HG03342 (cell line): Measurements from ENCODE around the gene GOLGA8A.
"Not testable (repeated sequence)": the region's sequence is repeated elsewhere in the genome, so short reads cannot be mapped to it uniquely, and the experiment has no call there.

Experiments used
- ATAC-seq: cut with Tn5 transposase; IDR thresholded peaks from one replicate; pipeline ENCODE4 v1.9.1; 2021; ENCODE audit warnings: mild to moderate bottlenecking, moderate library complexity; ENCODE audit not compliant: unreplicated experiment

Gene GOLGA8A, protein sequence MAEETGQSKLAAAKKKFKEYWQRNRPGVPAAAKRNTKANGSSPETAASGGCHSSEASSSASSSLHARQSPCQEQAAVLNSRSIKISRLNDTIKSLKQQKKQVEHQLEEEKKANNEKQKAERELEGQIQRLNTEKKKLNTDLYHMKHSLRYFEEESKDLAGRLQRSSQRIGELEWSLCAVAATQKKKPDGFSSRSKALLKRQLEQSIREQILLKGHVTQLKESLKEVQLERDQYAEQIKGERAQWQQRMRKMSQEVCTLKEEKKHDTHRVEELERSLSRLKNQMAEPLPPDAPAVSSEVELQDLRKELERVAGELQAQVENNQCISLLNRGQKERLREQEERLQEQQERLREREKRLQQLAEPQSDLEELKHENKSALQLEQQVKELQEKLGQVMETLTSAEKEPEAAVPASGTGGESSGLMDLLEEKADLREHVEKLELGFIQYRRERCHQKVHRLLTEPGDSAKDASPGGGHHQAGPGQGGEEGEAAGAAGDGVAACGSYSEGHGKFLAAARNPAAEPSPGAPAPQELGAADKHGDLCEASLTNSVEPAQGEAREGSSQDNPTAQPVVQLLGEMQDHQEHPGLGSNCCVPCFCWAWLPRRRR

DNA sequence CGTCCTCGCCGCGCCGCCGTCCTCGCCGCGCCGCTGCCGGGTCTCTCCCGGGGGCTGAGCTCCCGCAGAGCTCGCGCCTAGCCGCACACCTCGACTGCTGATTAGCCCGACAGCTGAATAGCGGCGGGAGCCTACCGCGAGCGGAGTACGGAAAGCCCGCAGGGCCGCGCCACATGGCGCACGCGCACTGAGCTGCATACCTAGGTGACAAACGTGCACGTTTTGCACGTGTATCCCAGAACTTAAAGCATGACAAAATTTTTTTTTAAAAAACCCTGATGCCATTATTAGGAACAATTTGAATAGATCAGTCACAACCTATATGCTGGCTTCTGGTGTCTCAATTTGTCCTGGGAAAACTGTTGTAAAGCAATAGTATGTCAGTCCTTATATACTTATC, at the start of gene GOLGA8A:
GOLGA8A (minus strand) TSS at position 122 of the 400 bp plus-strand sequence. CDS start 48,117 bp downstream, outside the sequence.
- ATAC-seq = peak; percentile 47

DNA sequence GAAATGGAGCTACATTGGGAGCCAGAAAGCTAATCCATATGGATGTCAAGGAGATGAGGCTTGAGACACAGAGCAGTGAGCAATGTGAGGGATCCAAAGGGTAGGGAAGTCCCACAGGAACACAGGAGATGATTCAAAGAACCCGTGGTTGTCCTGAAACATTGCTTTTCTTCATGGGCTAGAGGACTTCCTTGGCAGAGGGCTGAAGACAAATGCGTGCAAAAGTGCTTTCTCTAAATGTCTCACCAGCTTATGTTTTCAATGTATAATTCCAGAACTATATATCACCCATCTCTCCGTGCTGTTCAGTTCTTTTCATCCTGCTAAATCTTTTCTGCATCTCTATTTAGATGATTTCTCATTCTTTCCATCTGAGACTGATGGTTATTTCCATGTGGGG, 46.0 kb upstream of the GOLGA8A start:
- no peak for ATAC-seq

DNA sequence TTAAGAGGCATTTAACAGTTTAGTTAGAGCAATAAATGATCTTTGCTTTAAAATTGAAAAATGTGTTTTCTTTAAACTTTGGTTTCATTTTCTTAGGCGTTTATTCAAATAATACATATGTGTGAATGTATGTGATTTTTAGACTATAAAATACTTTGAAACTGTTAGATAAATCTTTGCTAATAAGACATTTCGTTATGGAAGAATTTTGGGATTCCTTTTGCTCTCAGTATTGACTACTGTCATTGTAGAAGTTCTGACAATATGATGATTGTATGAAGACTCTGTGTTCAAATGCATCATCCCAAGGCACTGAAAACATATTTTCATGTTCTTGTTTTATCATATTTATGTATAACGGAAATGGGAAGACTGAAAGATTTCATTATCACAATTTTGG, 43.8 kb upstream of the GOLGA8A start:
- no peak for ATAC-seq

DNA sequence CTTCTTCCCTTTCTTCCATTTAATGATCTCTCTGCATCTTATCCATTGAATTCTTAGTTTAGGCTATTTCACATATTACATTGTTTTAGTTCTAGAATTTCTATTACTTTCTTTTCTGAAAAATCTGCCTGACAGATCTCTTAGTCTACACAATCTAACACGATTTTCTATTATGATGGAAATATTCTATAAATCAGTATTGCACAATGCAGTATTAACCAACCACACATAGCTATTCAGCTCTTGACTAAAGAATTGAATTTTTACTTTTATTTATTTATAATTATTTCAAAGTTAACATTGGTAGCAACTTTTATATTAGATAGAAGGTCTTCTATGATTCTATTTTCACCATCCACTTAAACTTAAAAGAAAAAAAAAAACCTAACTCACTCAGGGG, 36.2 kb upstream of the GOLGA8A start:
- no peak for ATAC-seq

DNA sequence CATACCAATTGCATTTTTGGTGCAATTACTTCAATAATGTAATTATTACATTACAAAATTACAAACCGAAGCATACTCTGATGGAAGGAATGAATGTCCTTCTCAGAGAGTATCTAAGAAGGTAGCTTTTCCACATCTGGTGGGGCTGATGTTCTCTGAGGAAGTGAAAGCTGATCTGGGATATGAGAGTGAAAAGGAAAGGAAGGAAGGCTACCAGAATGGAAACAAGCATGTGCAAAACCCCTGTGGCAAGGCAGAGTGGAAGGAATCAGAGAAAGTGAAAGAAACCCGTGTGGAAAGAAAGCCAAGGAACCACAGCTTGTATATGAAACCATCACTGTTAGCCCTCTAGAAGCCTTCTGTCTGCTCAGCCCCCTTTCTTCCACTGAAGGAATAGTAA, 35.3 kb upstream of the GOLGA8A start:
- ATAC-seq = no peak

DNA sequence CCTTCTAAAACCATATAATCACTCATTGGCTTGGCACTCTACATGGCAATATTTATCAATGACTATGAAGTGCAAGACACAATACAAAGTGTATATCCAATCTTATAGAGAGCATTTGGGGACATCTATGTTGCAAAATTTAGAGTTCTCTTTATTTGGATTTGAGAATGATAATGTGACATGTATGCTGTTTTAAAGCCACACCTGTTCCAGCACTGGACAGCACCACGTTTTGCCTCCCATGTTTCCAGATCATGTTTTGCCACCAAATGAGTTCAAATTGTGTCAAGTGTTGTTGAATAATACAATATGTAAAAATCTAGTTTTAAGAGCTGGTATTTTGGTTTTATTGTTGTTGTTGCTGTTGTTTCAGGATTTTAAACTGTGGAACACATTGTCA, 33.3 kb upstream of the GOLGA8A start:
- ATAC-seq = no peak

DNA sequence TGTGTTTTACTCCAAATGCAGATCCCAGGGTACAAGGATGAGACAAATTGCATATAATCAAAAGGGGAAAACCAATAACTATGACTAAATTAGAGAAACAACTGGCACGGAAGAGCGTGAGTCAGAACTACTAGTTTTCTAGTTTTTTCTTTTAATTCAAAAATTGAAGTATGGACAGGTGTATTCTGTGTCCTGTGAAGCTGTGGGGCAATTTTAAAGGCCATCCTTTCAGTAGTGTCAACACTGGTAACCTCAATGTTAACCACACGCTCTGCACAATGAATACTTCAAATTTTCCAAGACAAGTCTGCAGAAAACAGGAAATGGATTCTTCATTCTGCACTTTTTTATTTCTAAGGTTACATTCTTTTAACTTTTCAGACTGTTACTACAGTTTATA, 32.5 kb upstream of the GOLGA8A start:
- ATAC-seq = no peak

DNA sequence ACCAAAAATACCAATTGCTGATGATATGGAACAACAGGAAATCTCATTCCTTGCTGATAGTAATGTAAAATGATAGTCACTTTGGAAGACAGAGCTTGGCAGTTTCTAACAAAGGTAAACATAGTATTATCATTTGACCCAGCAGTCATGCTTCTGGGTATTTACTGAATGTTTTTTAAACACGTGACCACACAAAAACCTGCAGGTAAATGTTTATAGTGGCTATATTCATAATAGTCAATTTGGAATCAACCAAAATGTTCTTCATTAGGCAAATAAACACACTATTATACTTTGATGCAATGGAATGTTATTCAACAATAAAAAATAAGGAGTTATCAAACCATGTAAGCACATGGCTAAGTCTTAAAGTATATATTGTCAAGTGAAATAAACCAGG, 24.1 kb upstream of the GOLGA8A start:
- ATAC-seq = no peak

DNA sequence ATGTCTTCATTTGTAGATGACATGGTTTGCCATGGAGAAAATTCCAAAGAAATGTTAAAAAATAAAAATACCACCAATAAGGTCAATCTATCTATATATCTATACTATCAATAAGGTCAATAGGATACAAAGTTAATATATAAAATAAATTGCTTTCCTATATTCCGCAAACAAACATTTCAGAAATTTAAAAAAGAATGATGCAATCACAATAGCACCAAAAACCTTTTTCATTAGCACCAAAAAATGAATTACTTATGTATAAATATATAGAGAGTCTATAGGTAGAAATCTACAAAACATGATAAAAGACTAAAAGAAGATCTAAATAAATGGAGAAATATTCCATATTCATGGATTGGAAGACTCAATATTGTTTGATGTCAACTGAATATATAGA, 22.8 kb upstream of the GOLGA8A start:
- ATAC-seq = no peak

DNA sequence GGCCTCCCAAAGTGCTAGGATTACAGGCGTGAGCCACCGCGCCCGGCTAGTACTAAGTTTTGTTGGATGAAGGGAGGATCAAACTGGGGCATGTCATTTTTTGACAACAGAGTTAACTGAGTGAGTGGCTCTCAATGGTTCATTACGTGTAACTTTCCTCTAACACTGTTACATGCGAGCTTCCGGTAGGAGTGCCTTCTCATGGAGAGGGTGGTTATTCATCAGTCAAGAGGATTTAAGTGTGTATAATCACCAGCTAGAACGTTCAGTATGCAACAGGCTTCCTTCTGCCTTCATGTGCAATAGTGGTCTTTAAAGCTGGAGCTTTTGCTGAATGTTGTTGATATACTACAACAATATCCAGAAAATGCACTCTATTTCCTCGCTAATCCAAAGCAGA, 19.1 kb upstream of the GOLGA8A start:
- ATAC-seq = no peak

DNA sequence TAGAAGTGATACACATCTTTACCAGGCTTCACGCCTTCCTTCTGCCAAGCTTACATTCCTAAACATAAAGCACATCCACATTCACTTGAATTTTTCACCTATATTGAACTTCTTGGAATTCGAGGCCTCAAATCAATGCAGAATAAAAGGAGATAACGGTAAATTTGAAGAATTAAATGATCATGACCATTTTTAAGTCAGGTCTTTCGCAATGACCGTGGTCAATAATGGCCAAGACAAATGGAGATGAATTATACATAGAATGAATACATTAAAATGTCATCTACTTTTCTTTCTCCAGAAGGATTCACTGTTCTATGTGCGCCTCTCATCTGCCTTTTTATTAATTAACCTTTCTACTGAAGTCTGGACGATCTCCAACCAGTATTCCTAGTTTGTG, 5.3 kb upstream of the GOLGA8A start:
- no peak for ATAC-seq

DNA sequence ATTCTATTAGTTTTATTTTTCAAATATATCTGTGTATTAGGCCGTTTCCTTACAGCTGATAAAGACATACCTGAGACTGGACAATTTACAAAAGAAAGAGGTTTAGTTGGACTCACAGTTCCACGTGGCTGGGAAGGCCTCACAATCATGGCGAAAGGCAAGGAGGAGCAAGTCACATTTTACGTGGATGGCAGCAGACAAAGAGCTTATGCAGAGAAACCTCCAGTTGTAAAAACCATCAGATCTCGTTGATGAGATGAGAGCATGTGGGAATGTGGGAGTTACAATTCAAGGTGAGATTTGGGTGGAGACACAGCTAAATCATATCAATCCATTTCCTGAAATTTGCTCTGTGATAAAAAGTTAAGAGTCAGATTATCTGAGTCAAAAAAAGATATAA, 2.3 kb upstream of the GOLGA8A start:
- ATAC-seq = no peak

DNA sequence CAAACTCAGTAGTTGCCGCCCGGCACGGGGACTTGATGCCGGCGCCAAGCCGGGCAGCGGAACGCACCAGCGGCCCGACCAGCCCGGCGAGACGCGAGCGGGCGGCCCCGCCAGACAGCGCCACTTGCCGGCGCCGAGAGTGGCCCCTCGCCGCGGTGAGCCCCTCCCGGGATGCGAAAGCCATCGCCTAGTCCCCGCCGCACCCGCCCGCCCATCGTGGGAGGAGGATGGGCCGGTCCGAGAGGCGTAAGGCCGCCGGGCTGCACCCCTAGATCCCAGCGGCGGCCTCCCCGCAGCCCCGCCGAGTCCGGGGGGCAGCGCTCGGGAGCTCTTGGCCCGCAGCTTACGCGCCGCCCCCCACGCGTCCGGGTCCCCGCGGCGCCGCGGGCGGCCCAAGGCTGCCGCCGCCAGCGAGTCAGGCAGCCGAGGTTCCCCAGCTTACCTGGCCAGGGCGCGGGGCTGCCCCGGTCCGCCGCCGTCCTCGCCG, 609 bp downstream of the GOLGA8A start:
- ATAC-seq = no peak

DNA sequence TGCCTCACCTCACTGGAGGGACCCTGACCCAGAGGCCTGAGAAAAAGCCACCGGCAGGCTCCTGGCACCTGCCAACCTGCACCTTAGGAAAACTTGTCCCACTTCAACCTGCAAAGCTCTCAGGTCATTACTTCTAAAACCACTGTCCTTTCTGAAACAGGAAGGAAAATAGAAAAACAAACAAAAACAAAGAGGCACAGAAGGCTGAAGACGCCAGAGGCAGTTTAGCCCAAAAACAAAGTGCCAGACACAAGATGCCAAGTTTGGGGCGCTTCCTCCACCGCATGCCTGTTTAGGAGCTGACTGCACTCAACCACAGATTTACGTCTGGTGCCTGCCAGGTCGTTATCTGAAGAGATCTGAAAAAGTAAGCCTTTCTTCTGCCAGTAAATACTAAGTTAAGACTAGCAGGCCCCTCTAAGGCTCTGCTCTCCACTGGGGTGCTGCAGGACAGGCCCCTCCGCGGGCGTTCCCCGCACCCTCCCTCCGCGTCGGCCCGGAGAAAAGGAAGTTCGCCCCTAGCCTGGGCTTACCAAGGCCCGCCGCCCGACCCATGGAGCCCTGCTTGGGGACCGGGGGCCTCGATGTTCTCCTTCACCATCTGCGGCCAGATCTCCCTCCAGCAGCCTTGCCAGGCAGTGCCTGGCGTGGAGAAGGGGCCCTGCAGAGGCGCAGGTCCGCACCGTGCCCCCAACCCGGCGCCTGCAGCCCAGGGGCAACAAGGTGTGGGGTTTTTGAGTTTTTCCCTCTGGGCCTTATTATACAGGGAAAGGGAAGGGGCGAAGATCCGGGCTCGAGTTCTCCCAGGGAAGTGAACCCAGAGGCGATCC, 1.3 kb downstream of the GOLGA8A start:
- no peak for ATAC-seq

DNA sequence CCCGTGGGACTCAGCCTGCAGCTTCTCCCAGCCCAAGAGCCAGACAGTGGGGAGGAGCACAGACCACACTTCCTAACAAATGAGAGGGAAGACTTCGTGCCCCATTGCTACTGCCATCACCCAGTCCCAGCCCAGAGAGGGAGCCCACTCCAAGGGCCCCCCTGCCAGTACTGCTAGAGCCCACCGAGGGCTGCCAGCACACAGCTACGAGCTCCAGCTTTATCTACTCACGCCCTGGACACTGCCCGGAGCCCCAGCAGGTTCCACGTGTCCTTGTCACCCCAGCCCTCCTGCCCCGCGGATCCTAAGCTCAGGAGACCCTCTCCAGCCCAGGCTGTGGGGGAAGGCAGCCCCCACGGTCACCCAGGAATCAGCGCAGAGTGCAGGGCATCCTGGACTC, 1.9 kb downstream of the GOLGA8A start:
- no peak for ATAC-seq

DNA sequence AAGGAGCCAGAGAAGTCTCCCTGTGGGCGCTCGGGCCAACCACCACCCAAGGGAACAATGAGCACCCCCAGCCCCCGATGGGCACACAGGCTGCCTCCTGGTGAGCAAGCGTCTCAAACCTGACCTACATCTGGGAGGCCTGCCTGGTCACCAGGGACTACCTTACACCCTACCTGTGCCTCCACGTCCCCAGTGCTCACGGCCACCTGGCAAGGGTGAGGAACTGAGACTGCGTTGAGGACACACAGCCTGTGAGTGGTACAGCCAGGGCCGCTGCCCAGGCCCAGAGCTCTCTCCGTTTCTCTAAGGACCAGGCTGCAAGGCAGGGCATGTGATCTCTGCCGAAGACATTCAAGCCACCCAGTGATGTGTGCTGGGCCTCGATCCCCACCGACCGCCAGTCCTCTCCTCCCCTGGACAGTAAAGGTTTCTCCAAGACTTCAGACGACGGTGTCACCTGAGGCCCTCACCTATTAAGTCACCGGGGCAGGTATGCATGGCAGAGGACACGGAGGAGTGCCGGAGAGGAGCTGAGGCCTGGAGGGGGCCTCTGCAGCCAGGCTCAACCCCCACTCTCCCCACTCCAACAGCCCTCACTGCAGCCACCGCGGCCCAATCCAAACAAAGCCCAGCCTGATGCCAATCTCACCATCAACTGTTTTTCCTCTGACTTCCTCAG, 2.8 kb downstream of the GOLGA8A start:
- no peak for ATAC-seq

DNA sequence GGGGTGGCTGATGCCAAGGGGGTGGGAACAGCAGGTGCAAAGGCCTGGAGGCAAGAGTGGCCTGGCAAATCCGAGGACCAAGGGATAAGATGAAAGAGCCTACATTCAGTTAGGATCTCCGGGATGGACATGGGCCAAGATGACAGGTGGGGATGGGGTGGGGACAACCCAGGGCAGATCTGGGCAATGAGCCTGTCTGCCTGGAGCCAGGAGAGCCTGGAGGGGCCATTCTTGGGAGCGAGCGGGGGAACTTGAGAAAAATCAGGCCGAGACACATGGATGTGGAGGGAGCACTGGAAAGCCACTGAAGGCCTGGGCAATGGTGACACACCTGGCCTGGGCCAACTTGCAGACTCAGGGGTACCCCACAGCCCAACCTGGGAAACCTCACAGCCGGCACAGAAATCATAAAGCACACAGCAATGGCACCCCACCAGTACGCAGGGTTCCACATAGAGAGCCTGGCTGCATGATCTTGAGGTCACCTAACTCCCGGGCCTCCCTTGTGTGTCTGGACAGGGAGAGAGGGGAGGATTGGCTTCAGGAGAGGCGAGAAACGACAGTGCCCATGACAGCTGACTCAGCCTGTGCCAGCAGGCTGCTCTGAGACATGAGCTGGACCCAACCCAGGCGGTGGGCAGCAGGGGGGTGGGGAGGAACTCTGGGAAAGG, 3.5 kb downstream of the GOLGA8A start:
- not testable (repeated sequence) for ATAC-seq

DNA sequence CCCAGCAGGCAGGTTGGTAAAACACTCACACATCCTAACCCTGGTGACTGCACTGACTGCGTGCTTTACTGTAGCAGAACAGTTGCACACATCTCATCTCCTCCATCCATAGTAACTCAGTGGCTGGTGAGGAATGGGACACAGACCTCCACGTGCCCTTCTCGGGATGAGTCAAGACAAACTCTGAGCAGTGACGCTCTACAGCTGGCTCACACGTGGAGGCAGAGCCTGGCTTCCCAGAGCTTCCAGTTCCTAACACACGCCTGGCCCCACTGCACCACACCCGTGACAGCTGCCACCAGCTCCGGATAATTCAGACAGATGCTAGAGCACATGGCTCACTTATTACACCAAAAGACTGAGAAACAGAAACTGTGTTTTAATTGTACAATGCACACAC, 7.0 kb downstream of the GOLGA8A start:
- not testable (repeated sequence) for ATAC-seq

DNA sequence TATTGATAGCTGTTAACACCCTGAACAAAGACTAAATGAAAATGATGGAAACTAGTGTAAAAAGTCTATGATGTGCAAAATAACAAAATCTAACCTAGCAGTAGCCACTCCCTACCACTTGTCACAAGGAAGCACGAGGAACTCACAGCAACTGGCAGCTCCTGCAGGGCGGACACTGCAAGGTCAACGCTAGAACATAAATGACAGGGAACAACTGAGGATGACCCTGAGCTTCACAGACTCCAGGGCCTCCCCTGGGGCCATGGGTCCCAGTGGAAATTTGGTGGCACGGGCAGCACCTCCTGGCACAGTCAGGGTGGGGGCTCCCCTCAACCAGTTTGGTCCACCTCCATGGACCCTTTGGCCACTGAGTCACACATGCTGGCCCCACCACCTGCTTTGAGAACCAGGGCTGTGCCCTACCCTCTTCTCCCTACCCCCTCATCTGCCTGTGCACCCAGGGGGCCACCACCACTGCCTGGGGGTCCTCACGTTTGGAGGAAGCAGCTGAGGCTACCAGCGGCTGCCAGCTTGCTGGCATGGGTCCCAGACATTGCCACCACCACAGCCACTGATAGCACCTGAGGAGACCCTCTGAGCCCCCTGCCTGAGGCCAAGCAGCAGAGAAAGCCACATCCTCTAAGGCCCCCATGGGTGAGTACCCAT, 14.1 kb downstream of the GOLGA8A start:
- not testable (repeated sequence) for ATAC-seq

DNA sequence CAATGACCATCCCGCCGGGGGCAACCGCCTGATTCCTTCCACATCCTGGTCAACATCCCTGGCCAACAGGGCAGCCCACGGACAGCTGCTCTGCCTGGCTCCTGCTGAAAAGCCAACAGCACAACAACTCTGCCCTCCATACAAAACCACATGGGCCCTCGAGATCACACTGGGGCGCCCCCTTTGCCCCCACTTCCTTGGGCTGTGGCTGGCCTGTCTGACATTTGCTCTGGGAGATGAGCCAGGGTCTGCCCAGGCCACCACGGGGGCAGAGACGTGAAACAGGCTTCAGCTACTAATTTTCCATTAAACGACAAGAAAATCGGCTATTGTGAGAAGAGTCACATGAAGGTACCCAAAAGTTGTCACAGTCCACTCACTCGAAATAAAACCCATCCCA, 16.7 kb downstream of the GOLGA8A start:
- ATAC-seq = not testable (repeated sequence)
